GM21526 (cell line): Measurements from ENCODE around the gene ICA1L.
"Not testable (repeated sequence)": the region's sequence is repeated elsewhere in the genome, so short reads cannot be mapped to it uniquely, and the experiment has no call there.

Experiments used
- ATAC-seq: cut with Tn5 transposase; IDR thresholded peaks from one replicate; pipeline ENCODE4 v1.9.1; 2021; ENCODE audit warnings: moderate library complexity; ENCODE audit not compliant: unreplicated experiment, low FRiP score

The ICA1L gene

DNA sequence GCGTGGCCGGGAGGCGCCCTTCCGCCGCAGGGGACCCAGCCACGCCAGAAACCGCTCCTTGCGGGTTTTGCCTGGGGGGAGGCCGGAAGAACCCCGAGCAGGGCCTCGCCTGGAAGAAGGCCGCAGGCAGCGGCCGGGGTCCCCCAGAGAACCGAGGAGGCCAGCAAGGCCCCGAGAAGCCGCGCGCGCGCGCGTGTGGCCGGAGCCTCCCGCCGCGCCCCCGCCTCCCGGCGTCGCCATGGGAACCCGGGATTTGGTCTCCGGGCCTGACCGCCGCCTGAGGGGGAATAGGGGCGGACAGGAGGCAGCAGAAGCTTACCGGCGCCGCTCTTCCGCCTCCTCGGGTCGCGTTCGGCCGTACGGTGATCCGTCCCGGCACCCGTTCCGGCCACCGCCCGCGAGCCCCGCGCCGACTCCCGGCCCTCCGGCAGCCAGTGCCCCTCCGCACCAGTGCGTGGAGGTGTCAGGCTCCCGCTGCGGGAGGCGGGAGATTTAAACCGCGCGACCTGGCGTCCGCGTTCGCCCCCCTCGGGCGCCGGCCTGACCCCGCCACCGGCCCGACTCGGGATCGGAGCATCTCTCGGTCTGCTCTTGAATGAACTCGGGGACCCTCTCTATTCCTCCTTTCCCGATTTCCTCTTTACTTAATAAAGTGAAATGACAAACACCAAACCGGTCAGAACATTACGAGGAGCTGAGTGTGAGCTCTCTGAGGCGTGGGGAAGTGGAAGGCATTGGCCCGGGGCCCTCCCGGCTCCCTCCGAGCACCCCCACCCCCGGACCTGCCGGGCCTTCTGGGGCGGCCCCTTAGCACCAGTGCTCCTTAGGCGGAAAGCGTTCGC lies at the start of gene ICA1L:
Gene ICA1L (minus strand): TSS at position 467 of the 842 bp plus-strand sequence. CDS start 42,757 bp downstream, outside the sequence.
- peak; percentile 58 for ATAC-seq

DNA sequence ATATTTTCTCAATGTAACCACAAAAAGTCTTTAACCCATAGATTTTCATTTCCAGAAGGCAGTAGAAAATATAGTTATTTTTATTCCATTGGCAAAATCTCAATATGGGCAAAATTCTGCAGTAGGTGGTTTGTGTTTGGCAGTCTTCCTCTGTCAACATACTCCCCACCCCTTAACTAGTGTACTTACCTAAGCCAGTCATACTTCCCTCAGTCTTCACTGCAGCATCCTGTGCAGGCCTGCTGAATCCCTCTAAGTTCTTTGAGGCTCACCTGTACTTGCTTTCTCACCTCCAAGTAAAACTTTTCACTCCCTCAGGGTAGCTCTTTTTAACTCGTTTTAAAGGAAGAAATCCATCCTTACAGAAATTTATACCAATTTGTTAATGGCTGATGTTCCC lies 47.3 kb upstream of the ICA1L start:
- ATAC-seq: no peak

DNA sequence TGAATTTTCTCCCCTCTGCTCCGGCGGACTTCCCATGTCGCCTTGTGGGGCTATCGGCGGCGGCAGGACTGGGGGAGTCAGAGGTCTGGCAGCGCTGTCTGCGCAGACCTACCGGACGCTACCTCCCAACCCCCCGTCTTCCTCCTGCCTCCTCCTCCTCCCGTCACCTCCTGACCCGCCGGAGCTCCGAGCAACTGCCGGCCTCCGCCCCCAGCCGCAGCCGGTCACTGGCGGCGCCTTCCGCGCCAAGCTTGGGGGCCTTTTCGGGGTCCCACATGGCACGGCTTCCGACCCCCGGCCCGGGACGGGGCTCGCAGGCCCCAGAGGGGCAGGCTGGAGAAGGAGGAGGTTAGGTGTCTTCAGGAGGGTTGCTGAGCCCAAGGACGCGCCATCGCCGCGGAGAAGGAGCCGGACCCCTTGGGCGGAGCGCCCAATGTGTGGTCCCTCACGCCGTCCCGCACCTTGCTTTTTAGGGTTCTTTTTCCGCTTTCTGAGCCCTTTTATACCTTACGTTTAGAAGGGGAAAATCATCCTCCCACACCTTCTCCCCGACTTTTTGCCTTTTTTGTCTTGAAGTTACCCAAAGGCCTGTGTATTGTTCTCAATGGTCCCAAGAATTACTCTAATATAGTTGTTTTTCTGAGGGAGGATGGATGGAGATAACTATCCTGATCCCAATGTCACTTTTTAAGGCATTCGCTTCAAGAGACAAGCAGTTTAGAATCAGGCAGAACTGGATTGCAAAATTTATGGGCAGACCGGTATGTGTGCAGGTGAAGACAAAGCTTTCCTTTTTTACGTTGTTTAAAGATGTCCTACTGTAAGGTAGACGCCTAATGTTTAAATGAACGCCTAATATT lies 41.0 kb upstream of the ICA1L start:
- ATAC-seq: peak; percentile 51

DNA sequence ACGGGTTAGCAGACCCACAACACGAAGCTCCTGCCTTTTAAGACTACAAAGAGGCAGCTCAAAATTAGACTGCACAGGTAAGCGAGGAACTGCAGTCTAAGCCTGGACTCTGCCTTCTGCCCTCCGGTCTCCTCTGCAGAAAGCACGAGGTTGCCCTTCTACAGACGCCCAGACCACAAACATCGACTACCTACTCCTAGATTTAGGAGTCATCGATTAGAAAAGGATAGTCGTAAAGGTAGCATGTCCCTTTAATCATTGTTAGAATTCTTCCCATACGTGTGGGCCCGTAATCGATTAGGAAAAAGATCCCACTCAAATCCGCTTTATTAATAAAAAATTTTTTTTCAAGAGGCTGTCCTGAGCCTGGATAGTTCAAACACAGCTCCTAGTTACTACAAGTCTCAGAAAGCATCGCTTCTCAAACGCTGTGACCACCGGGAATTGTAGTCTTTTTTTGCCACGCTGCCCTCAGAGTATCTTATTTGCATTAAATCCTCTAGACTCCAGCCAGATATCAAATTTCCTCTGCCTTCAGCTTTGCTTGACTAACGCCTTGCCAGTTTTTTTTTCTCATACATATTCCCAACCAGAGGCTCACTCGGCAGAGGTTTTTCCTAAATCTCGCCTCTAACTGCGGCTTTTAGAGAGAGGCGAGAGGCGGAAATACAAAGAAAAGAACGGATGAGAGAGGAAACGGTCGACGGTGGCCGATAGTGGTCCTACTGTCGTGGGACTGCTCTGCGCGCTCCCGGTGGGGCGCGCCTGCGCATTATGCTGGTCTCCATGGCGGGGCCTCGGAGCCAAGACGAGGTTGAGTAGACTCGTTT lies 40.2 kb upstream of the ICA1L start, which contains the start of the genes CARF and WDR12:
Gene CARF (plus strand): TSS at position 764 of the 830 bp plus-strand sequence. CDS start 29,628 bp downstream, outside the sequence.
Gene WDR12 (minus strand): TSS at position 162 of the 830 bp plus-strand sequence. CDS start 197 bp downstream, outside the sequence.
- peak; percentile 75 for ATAC-seq

DNA sequence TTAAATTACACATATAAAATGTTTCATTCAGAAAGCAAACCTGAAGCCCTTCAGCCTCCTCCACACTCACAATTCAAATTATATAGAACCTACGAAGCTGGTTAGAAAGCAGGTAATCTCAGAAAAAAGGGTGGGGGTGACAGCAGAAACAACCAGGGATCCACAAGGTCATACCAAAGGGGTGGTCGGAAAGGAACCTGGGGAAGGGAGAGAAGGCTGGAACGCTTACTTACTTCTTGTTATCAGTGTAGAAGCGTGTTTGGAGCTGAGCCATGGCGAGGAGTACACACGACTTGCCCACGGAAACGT lies 39.6 kb upstream of the ICA1L start:
- peak; percentile 12 for ATAC-seq

DNA sequence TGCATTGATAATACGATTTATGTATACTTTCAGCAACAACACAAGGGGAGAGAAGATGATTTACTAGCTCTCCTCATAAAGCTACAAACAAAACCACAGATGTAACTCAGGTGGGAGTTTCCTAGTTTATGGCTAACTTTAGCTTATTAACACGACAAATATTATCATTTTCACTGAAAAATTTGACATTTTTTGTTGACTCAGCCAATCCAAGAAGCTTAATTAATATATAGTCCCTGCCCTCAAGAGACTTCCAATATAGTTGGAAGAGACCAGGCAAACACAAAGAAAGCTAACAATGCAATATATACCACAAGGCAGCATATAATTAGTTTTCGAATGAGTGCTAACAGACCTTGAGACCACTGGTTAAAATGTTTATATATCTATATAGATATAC lies 39.1 kb upstream of the ICA1L start:
- no peak for ATAC-seq

DNA sequence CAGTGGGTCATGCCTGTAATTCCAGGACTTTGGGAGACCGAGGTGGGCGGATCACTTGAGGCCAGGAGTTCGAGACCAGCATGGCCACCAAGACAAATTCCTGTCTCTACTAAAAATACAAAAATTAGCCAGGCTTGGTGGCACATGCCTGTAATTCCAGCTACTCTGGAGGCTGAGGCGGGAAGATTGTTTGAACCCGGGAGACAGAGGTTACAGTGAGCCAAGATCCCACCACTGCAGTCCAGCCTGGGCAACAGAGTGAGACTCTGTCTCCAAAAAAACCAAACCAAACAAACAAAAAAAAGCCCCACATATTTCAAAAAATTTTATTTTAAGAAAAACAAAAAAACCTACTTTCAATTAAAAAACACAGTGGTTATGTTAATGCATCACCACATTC lies 38.7 kb upstream of the ICA1L start:
- ATAC-seq: not testable (repeated sequence)

DNA sequence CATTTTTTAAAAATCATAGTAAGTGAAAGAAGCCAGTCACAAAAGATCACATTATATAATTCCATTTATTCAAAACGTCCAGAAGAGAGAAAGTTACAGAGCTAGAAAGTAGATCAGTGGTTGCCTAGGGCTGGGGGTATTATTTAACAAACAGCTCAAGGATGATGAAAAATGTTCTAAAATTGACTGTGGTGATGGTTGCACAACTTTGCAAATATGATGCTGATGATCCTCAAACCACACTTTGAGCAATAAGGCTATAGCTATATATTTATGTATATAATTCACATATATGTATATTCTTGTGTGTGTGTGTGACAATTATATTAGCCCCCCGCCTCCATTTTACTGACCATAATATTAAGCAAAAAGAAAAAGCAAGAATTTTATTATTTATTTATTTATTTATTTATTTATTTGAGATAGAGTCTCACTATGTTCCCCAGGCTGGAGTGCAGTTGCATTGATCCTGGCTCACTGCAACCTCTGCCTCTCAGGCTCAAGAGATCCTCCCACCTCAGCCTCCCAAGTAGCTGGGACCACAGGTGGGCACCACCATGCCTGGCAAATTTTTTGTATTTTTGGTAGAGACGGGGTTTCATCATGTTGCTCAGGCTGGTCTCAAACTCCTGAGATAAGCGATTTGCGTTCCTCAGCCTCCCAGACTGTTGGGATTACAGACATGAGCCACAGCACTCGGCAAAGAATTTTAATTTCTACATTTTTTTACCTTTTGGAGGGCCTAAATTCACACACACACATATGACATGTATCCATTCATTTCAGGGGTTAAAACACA lies 38.0 kb upstream of the ICA1L start:
- no peak for ATAC-seq

DNA sequence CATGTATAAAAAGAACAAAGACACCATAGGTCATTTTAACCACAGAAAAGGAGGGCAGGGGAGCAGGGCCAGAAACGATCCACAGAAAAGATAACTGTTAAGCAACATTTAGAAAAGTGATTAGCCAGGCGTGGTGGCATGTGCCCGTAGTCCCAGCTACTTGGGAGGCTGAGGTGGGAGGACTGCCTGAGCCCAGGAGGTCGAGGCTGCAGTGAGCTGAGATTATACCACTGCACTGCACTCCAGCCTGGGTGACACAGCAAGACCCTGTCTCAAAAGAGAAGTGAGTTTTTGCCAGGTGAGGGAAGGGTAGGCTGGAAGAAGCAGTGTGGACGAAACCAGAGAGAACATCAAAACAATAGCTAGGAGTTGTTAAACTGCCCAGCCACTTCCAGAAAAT lies 36.6 kb upstream of the ICA1L start:
- ATAC-seq: no peak

DNA sequence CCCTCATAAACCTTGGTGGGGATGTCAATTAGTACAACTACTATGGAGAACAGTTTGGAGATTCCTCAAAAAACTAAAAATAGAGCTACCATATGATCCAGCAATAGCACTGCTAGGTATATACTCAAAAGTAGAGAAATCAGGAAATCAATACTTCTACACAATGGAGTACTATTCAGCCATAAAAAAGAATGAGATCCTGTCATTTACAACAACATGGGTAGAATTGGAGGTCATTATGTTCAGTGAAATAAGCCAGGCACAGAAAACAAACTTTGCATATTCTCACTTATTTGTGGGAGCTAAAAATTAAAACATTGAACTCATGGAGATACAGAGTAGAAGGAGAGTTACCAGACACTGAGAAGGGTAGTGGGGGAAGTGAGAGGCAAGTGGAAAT lies 33.9 kb upstream of the ICA1L start:
- ATAC-seq: not testable (repeated sequence)

DNA sequence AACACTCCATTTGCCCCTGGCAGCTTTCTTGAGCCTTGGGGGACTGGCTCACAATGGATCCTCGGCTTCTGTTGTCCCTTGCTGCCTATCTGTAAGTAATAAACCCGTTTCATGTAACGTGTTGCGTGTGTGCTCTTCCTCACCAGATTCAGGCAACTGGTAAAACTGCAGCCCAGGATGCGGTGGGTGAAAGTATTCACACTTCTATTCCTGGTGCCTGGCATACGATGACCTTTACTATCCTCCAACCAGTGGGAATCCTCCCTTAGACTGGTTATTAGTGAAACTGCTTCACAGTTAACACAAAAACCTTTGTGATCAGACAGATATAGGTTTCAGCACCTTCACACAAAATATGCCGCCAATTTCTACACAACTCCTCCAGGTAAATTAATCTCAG lies 13.6 kb upstream of the ICA1L start:
- ATAC-seq: no peak

DNA sequence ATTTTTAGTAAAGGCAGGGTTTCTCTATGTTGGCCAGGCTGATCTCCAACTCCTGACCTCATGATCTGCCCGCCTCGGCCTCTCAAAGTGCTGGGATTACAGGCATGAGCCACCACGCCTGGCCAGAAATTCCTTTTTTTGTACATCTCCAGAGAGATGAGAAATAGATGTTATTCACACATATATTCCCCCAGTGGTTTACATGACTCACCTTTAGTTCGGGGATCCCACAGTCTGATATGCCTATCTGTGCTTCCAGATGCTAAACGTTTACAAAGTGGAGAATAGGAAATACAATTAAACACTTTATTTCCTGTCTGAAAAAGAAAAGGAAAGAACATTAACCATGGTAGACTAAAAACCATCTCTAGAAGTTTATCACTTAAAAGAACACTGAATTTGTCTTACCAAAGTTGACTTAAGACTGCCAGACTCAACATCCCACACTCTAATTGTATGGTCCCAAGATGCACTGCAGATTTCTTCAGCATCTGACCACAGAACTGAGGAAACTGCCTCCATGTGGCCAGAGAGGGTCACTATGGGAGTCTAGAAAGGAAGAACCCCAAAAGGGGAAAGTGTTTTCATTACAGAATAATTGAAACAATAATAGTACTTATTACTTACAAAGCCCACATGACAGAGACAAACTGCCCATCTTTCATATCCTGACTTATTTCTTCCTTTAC lies 12.6 kb upstream of the ICA1L start:
- ATAC-seq: no peak

DNA sequence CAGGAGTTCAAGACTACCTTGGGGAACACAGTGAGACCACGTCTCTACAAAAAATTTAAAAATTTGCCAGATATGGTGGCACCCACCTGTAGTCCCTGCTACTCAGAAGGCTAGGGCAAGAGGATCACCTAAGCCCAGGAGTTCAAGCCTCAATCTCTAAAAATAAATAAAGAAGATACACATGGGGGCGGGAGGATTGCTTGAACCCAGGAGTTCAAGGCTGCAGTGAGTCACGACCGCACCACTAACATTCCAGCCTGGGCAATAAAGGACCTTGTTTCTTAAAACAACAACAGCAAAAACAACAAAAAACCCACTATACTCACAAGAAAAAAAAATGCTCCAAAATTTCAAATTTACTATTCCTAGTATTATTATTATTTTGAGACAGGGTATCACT lies 10.0 kb upstream of the ICA1L start:
- ATAC-seq: no peak

DNA sequence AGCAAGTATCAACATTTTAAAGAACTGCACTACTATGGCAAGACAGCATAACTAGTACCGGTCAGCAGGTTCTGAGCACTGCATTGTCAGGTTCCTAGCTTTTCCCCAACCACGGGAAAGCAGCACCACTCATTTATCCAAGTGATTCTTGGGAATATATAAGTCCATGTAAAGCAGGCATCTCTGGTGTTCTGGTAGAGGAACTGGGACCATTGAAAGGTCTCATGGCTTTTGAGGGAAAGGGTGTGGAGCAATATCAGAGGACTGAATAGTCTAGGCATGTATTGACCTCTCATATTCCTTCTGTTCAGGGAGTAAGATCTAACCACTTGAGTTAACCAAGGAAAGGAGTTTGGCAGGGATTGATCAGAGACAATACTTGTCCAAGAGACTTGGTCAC lies 6.1 kb upstream of the ICA1L start:
- ATAC-seq: no peak

DNA sequence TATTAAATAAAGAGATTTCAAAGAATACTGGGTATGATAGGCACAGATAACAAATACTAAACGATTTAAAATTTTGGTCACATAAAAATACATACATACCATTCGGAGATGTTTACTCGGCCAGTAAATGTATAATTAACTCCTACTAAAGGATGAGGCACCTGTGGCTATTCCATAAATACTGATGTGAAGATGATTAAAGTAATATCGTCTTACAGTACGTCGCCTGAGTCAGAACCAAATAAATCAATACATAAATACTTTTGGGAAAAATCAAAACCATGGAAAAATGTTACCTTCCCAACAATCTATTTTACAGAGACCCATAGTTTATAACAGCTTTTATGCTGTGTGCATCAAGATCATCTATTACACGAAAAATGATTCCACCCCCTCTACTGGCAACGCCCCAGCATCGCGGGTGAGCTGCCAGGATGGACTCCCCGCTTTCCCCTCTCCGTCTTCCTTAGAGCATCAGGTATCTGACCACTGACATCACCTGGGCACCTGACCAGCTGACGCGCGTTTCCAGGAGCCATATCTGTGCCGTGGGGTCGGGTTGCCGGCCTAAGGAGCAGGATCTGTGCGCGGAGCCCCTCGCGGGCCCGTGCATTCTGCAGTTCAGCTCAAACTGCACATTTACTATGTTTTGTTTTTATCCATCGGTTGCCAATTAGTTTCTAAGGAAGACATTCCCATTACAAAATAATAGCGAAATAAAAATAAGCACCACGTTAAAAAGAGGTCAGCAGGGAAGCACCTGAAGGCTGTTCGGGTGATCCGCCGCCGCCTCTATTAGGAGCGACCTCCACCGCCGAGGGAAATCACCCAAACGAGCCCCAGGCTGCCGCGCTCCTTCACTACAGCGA lies 901 bp downstream of the ICA1L start:
- peak; percentile 77 for ATAC-seq

DNA sequence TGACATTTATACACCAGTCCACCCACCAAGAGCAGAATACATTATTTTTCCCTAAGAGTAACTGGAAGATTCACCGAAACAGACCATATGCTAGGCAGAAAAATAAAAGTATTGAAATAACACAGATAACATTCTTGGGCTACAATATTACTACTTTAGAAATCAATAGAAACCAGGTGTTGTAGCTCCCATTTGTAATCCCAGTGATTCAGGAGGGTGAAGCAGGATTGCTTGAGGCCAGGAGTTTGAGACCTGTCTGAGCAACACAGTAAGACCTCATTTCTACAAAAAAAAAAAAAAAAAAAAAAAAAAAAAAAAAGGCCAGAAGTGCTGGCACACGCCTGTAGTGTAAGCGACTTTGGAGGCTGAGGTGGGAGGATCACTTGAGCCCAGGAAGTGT lies 9.6 kb downstream of the ICA1L start:
- ATAC-seq: no peak

DNA sequence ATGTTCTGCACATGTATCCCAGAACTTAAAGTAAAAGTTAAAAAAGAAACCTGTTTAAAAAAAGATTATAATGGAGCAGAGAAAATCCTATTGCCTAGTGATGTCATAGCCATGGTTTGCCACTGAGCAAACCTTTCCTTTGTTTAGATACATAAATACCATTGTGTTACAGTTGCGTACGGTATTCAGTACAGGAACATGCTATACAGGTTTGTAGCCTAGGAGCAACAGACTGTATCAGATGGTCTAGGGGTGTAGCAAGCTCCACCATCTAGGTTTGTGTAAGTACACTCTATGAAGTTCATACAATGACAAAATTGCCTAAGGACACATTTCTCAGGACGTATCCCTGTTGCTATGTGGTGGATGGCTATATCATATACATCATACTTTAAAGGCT lies 13.0 kb downstream of the ICA1L start:
- no peak for ATAC-seq

DNA sequence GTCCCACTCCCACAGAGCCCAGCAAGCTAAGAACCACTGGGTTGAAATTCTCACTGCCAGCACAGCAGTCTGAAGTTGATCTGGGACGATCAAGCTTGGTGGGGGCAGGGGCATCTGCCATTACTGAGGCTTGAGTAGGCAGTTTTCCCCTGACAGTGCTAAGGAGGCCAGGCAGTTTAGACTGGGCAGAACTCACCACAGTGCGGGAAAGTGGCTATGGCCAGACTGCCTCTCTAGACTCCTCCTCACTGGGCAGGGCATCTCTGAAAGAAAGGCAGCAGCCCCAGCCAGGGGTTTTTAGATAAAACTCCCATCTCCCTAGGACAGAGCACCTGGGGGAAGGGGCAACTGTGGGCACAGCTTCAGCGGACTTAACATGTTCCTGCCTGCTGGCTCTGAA lies 22.2 kb downstream of the ICA1L start:
- ATAC-seq: not testable (repeated sequence)
